ENCODE results near the gene USP36.
"Not testable (repeated sequence)": the region's sequence is repeated elsewhere in the genome, so short reads cannot be mapped to it uniquely, and the experiment has no call there.

Gene USP36

GRCh38 chr17:78840780-78841611, at the start of gene USP36:
Gene USP36, minus strand, starts transcription at chr17:78840814. Its CDS starts 4,451 bp downstream, at chr17:78836363.
- H3K27me3 ChIP-seq = no peaks in the 10 kb centered on the region
- DNase-seq = peak; percentile 98 to 100

GRCh38 chr17:78890096-78890495, 49.5 kb upstream of the USP36 start:
- H3K27me3 ChIP-seq; H3K9me3 ChIP-seq; intact Hi-C loops (cut with DNase I; ENCODE audit: low total_unique reads); DNase-seq; H3K4me3 ChIP-seq: not testable (repeated sequence)
- peak overlapping the region in 1 of 2 donors; percentile 27 for H3K27ac ChIP-seq
- peaks cover 0 to 11% (median 4%) of the 10 kb centered on the region in 3 donors for H3K36me3 ChIP-seq
- peaks cover 0 to 91% (median 42%) of the 10 kb centered on the region in 4 donors for H3K4me1 ChIP-seq

More at GRCh38 chr17:78840780-78841611, at the start of gene USP36:
- Histone ChIP-seq H3K9me3 (no peaks in the 10 kb centered on the region), H3K27ac (peak within 1 kb of the TSS; percentile 98 to 99), H3K36me3 (peaks cover 18 to 21% (median 20%) of the 10 kb centered on the region in 3 donors), H3K4me1 (peaks cover 0 to 29% (median 21%) of the 10 kb centered on the region in 4 donors), H3K4me3 (peak within 1 kb of the TSS; percentile 78 to 92)
- intact Hi-C loops (cut with DNase I; ENCODE audit: low total_unique reads) = no loop called here
- peak in 1 of 2 experiments; percentile 9 for TF ChIP-seq CTCF (IDR thresholded peaks at IDR 0.05)

- intact Hi-C loops (cut with DNase I; ENCODE audit: low total_unique reads) = no loop called here
- H3K27ac ChIP-seq = peak overlapping the region in 1 of 2 donors; percentile 27
- H3K9me3 ChIP-seq = no peaks in the 10 kb centered on the region
- no peak for DNase-seq
- no peak overlapping the region for H3K4me3 ChIP-seq
- peaks cover 3 to 91% (median 46%) of the 10 kb centered on the region in 4 donors for H3K4me1 ChIP-seq
- H3K27me3 ChIP-seq = no peaks in the 10 kb centered on the region
- TF ChIP-seq CTCF (IDR thresholded peaks at IDR 0.05) = no peak
- peaks cover 0 to 11% (median 4%) of the 10 kb centered on the region in 3 donors for H3K36me3 ChIP-seq
Observed at GRCh38 chr17:78889531-78889930, 48.9 kb upstream of the USP36 start.

GRCh38 chr17:78888941-78889518, 48.4 kb upstream of the USP36 start:
- no peak for DNase-seq
- H3K36me3 ChIP-seq = peaks cover 0 to 11% (median 4%) of the 10 kb centered on the region in 3 donors
- no peak overlapping the region for H3K4me3 ChIP-seq
- no peak for TF ChIP-seq CTCF (IDR thresholded peaks at IDR 0.05)
- H3K4me1 ChIP-seq = peaks cover 8 to 91% (median 50%) of the 10 kb centered on the region in 4 donors
- intact Hi-C loops (cut with DNase I; ENCODE audit: low total_unique reads) = no loop called here
- no peaks in the 10 kb centered on the region for H3K9me3 ChIP-seq
- no peaks in the 10 kb centered on the region for H3K27me3 ChIP-seq
- H3K27ac ChIP-seq = peak overlapping the region; percentile 5 to 27

- TF ChIP-seq CTCF (IDR thresholded peaks at IDR 0.05) = no peak
- no peaks in the 10 kb centered on the region for H3K27me3 ChIP-seq
Observed at GRCh38 chr17:78886954-78887353, 46.3 kb upstream of the USP36 start.

GRCh38 chr17:78885956-78886355, 45.3 kb upstream of the USP36 start:
- no peaks in the 10 kb centered on the region for H3K9me3 ChIP-seq
- peaks cover 23 to 91% (median 55%) of the 10 kb centered on the region in 4 donors for H3K4me1 ChIP-seq
- H3K4me3 ChIP-seq = no peak overlapping the region
- TF ChIP-seq CTCF (IDR thresholded peaks at IDR 0.05) = no peak
- peak overlapping the region; percentile 86 to 89 for H3K27ac ChIP-seq
- peaks cover 0 to 4% (median under 1%) of the 10 kb centered on the region in 3 donors for H3K36me3 ChIP-seq
- no peaks in the 10 kb centered on the region for H3K27me3 ChIP-seq
- intact Hi-C loops (cut with DNase I; ENCODE audit: low total_unique reads) = no loop called here
- DNase-seq = no peak

More at GRCh38 chr17:78886954-78887353, 46.3 kb upstream of the USP36 start:
- Histone ChIP-seq H3K4me1 (peaks cover 23 to 91% (median 53%) of the 10 kb centered on the region in 4 donors), H3K9me3 (no peaks in the 10 kb centered on the region), H3K36me3 (peaks cover 0 to 7% (median 4%) of the 10 kb centered on the region in 3 donors), H3K27ac (no peak overlapping the region), H3K4me3 (no peak overlapping the region)
- DNase-seq = no peak
- intact Hi-C loops (cut with DNase I; ENCODE audit: low total_unique reads) = no loop called here

All from tibial artery (tissue), 4 donors.